Skeletal muscle satellite cell (primary cell): ENCODE results near the gene LRRC56.

Experiments
- H3K27me3 ChIP-seq: 2 replicates; pipeline ENCODE4 v1.7.0; 2013; ENCODE audit warnings: low read length; ENCODE audit not compliant: control insufficient read depth, insufficient read depth
- H3K36me3 ChIP-seq: 2 replicates; pipeline ENCODE4 v1.7.0; 2013; ENCODE audit warnings: mild to moderate bottlenecking, control low read depth, low read length; ENCODE audit not compliant: insufficient read depth
- H3K4me1 ChIP-seq: 2 replicates; pipeline ENCODE4 v1.7.0; 2013; ENCODE audit warnings: low read length; ENCODE audit not compliant: control insufficient read depth, insufficient read depth
- H3K4me2 ChIP-seq: 2 replicates; pipeline ENCODE4 v1.7.0; 2013; ENCODE audit warnings: mild to moderate bottlenecking, low read length
- H3K4me3 ChIP-seq: 2 replicates; pipeline ENCODE4 v1.7.0; 2013; ENCODE audit warnings: low read length
- H3K9ac ChIP-seq: 2 replicates; pipeline ENCODE4 v1.7.0; 2013; ENCODE audit warnings: mild to moderate bottlenecking, low read depth, low read length, moderate library complexity
- H3K9me3 ChIP-seq: replicated peaks from 2 replicates; pipeline ENCODE4 v1.7.0; 2013; ENCODE audit warnings: mild to moderate bottlenecking, control low read depth, low read length
- small RNA-seq: library from RNA; depleted of rRNA; stranded (forward); fragments of <200 nt; gene quantifications from one replicate; pipeline ENCODE3, GENCODE V24; 2012

The LRRC56 gene

GRCh38 chr11:592918-593317 is 55.6 kb downstream of the LRRC56 start:
- Histone ChIP-seq H3K4me1 (peaks cover 7% of the 10 kb centered on the region), H3K36me3 (peaks cover 82% of the 10 kb centered on the region), H3K9ac (no peak overlapping the region), H3K4me3 (no peak overlapping the region), H3K27me3 (no peaks in the 10 kb centered on the region), H3K9me3 (no peaks in the 10 kb centered on the region), H3K4me2 (no peak overlapping the region)

- Histone ChIP-seq H3K27me3 (no peaks in the 10 kb centered on the region), H3K9ac (no peak overlapping the region), H3K4me3 (no peak overlapping the region), H3K36me3 (peaks cover 86% of the 10 kb centered on the region), H3K4me1 (peaks cover 3% of the 10 kb centered on the region), H3K4me2 (no peak overlapping the region), H3K9me3 (no peaks in the 10 kb centered on the region)
These were observed 56.0 kb downstream of the LRRC56 start for GRCh38 chr11:593347-593746.

GRCh38 chr11:595400-595799 is 58.1 kb downstream of the LRRC56 start:
- H3K4me1 ChIP-seq: peaks cover 3% of the 10 kb centered on the region
- H3K27me3 ChIP-seq: no peaks in the 10 kb centered on the region
- H3K4me3 ChIP-seq: no peak overlapping the region
- no peak overlapping the region for H3K4me2 ChIP-seq
- no peak overlapping the region for H3K9ac ChIP-seq
- peaks cover 80% of the 10 kb centered on the region for H3K36me3 ChIP-seq
- H3K9me3 ChIP-seq: no peaks in the 10 kb centered on the region

GRCh38 chr11:596374-596773 is 59.0 kb downstream of the LRRC56 start:
- Histone ChIP-seq H3K4me1 (peaks cover 3% of the 10 kb centered on the region), H3K4me2 (no peak overlapping the region), H3K27me3 (no peaks in the 10 kb centered on the region), H3K4me3 (no peak overlapping the region), H3K36me3 (peaks cover 79% of the 10 kb centered on the region), H3K9ac (no peak overlapping the region), H3K9me3 (no peaks in the 10 kb centered on the region)

GRCh38 chr11:597166-597725 is 59.9 kb downstream of the LRRC56 start:
- Histone ChIP-seq H3K4me1 (peaks cover 3% of the 10 kb centered on the region), H3K36me3 (peaks cover 82% of the 10 kb centered on the region), H3K9me3 (no peaks in the 10 kb centered on the region), H3K27me3 (no peaks in the 10 kb centered on the region), H3K9ac (no peak overlapping the region), H3K4me2 (no peak overlapping the region), H3K4me3 (no peak overlapping the region)

- H3K36me3 ChIP-seq: peaks cover 77% of the 10 kb centered on the region
These were observed 60.8 kb downstream of the LRRC56 start for GRCh38 chr11:598005-598680.

GRCh38 chr11:601573-602245 is 64.4 kb downstream of the LRRC56 start:
- Histone ChIP-seq H3K9ac (no peak overlapping the region), H3K4me1 (peaks cover 10% of the 10 kb centered on the region), H3K4me2 (no peak overlapping the region), H3K36me3 (peaks cover 82% of the 10 kb centered on the region), H3K9me3 (no peaks in the 10 kb centered on the region), H3K27me3 (no peaks in the 10 kb centered on the region), H3K4me3 (no peak overlapping the region)

More at GRCh38 chr11:598005-598680, 60.8 kb downstream of the LRRC56 start:
- Histone ChIP-seq H3K4me1 (peaks cover 3% of the 10 kb centered on the region), H3K9me3 (no peaks in the 10 kb centered on the region), H3K9ac (no peak overlapping the region), H3K4me2 (no peak overlapping the region), H3K4me3 (no peak overlapping the region), H3K27me3 (no peaks in the 10 kb centered on the region)

- no peaks in the 10 kb centered on the region for H3K27me3 ChIP-seq
- H3K4me3 ChIP-seq: no peak overlapping the region
- H3K4me2 ChIP-seq: no peak overlapping the region
- H3K36me3 ChIP-seq: peaks cover 84% of the 10 kb centered on the region
- no peaks in the 10 kb centered on the region for H3K9me3 ChIP-seq
- H3K4me1 ChIP-seq: peaks cover 10% of the 10 kb centered on the region
- no peak overlapping the region for H3K9ac ChIP-seq
These were observed 65.8 kb downstream of the LRRC56 start for GRCh38 chr11:603154-603553.

Small RNAs within 50 kb of the gene (small RNA-seq; reads per million reads assigned to genes)
- 97.8 reads per million, percentile 97 among the genes with 10 or more reads in this experiment for gene MIR210
